MM.1S (cell line): ENCODE data around the gene TACO1.

ENCODE experiments used
- DNase-seq: peaks from one replicate; pipeline ENCODE4 v3.0.0-alpha.2; 2015
- H2AFZ ChIP-seq: fragments of 300-600 bp; sonication (generic); 2 replicates; pipeline ENCODE4 v1.6.0; 2016; ENCODE audit warnings: antibody characterized with exemption, low read length
- H3F3A ChIP-seq: fragments of 300-600 bp; sonication (generic); 2 replicates; pipeline ENCODE4 v1.6.1; 2016; ENCODE audit warnings: mild to moderate bottlenecking, antibody characterized with exemption, low read length, moderate library complexity, mixed read lengths; ENCODE audit not compliant: insufficient read depth
- H3K27ac ChIP-seq: fragments of 300-600 bp; sonication (generic); 2 replicates; pipeline ENCODE4 v1.5.1; 2016; ENCODE audit warnings: mild to moderate bottlenecking, low read length
- H3K27me3 ChIP-seq: fragments of 300-600 bp; sonication (generic); replicated peaks from 2 replicates; pipeline ENCODE4 v1.6.0; 2016; ENCODE audit warnings: low read length; ENCODE audit not compliant: insufficient read depth
- H3K36me3 ChIP-seq: fragments of 300-600 bp; sonication (generic); replicated peaks from 2 replicates; pipeline ENCODE4 v1.6.1; 2016; ENCODE audit warnings: mild to moderate bottlenecking, low read length, mixed read lengths; ENCODE audit not compliant: insufficient read depth
- H3K4me1 ChIP-seq: fragments of 300-600 bp; sonication (generic); 2 replicates; pipeline ENCODE4 v1.6.1; 2016; ENCODE audit warnings: low read length, mixed read lengths
- H3K4me2 ChIP-seq: fragments of 300-600 bp; sonication (generic); 2 replicates; pipeline ENCODE4 v1.6.0; 2016; ENCODE audit warnings: low read depth, low read length
- H3K4me3 ChIP-seq: fragments of 300-600 bp; sonication (generic); 2 replicates; pipeline ENCODE4 v1.5.1; 2016; ENCODE audit warnings: low read length, mixed read lengths
- H3K79me2 ChIP-seq: fragments of 300-600 bp; sonication (generic); 2 replicates; pipeline ENCODE4 v1.6.1; 2016; ENCODE audit warnings: mixed run types, low read length, mixed read lengths
- H3K9ac ChIP-seq: fragments of 300-600 bp; sonication (generic); 2 replicates; pipeline ENCODE4 v1.6.1; 2016; ENCODE audit warnings: low read length, mixed read lengths
- H3K9me2 ChIP-seq: fragments of 300-600 bp; sonication (generic); replicated peaks from 2 replicates; pipeline ENCODE4 v1.6.1; 2016; ENCODE audit warnings: mild to moderate bottlenecking, low read length, mixed read lengths; ENCODE audit not compliant: insufficient read depth
- H3K9me3 ChIP-seq: fragments of 300-600 bp; sonication (generic); replicated peaks from 2 replicates; pipeline ENCODE4 v1.6.1; 2016; ENCODE audit warnings: mild to moderate bottlenecking, low read length, mixed read lengths; ENCODE audit not compliant: insufficient read depth
- H4K20me1 ChIP-seq: fragments of 300-600 bp; sonication (generic); 2 replicates; pipeline ENCODE4 v1.6.1; 2016; ENCODE audit warnings: mild to moderate bottlenecking, low read length, moderate library complexity, mixed read lengths; ENCODE audit not compliant: insufficient read depth
- CTCF ChIP-seq: fragments of 300-600 bp; sonication (generic); IDR thresholded peaks from 2 replicates; pipeline ENCODE4 v1.5.1; 2016; ENCODE audit warnings: antibody characterized with exemption, low read length, mixed read lengths
- EZH2 ChIP-seq: fragments of 300-600 bp; sonication (generic); optimal IDR thresholded peaks from 2 replicates; pipeline ENCODE3; 2017; ENCODE audit warnings: low read depth, mild to moderate bottlenecking, antibody characterized with exemption, low read length, mixed read lengths
- EZH2phosphoT487 ChIP-seq: fragments of 300-600 bp; sonication (generic); IDR thresholded peaks from 2 replicates; pipeline ENCODE4 v1.6.1; 2018; ENCODE audit warnings: antibody characterized with exemption, low read length

Gene TACO1

GRCh38 chr17:63598281-63598680 lies 2.4 kb upstream of the TACO1 start:
- H3K36me3 ChIP-seq: no peaks in the 10 kb centered on the region
- H3K9ac ChIP-seq: no peak overlapping the region
- H3K27ac ChIP-seq: no peak overlapping the region
- H2AFZ ChIP-seq: no peak overlapping the region
- peaks cover 4% of the 10 kb centered on the region; the same call in 1 of the 2 replicates for H3F3A ChIP-seq
- H3K9me3 ChIP-seq: no peaks in the 10 kb centered on the region
- DNase-seq: no peak
- H3K27me3 ChIP-seq: no peaks in the 10 kb centered on the region
- H4K20me1 ChIP-seq: no peaks in the 10 kb centered on the region
- no peaks in the 10 kb centered on the region for H3K9me2 ChIP-seq
- no peak overlapping the region for H3K4me2 ChIP-seq
- H3K79me2 ChIP-seq: peaks cover 15% of the 10 kb centered on the region
- no peak overlapping the region for H3K4me3 ChIP-seq
- no peaks in the 10 kb centered on the region for H3K4me1 ChIP-seq
- no peak for TF ChIP-seq EZH2phosphoT487

GRCh38 chr17:63601439-63602371 lies 1.0 kb downstream of the TACO1 start:
- H3K27ac ChIP-seq: no peak overlapping the region

GRCh38 chr17:63609816-63610573 lies 9.3 kb downstream of the TACO1 start:
- Histone ChIP-seq H3K36me3 (no peaks in the 10 kb centered on the region; the same call in none of the 2 replicates), H3K9me3 (no peaks in the 10 kb centered on the region), H3K4me1 (no peaks in the 10 kb centered on the region), H3F3A (peaks cover 6% of the 10 kb centered on the region; the same call in 1 of the 2 replicates), H3K4me3 (no peak overlapping the region), H4K20me1 (no peaks in the 10 kb centered on the region), H3K9ac (no peak overlapping the region), H3K4me2 (no peak overlapping the region), H3K79me2 (no peaks in the 10 kb centered on the region), H3K9me2 (no peaks in the 10 kb centered on the region), H3K27me3 (no peaks in the 10 kb centered on the region), H3K27ac (no peak overlapping the region), H2AFZ (no peak overlapping the region)
- TF ChIP-seq CTCF (no peak), EZH2phosphoT487 (no peak), EZH2 (no peak)
- no peak for DNase-seq

More at GRCh38 chr17:63601439-63602371, 1.0 kb downstream of the TACO1 start:
- H3K36me3 ChIP-seq: no peaks in the 10 kb centered on the region; the same call in 1 of the 2 replicates
- H3K4me2 ChIP-seq: peak overlapping the region; percentile 94
- no peaks in the 10 kb centered on the region for H4K20me1 ChIP-seq
- H3F3A ChIP-seq: peaks cover 4% of the 10 kb centered on the region; the same call in 1 of the 2 replicates
- H3K9me2 ChIP-seq: no peaks in the 10 kb centered on the region
- H3K27me3 ChIP-seq: no peaks in the 10 kb centered on the region
- peak overlapping the region; percentile 86 for H3K4me3 ChIP-seq
- H2AFZ ChIP-seq: peak overlapping the region; percentile 98
- peaks cover 15% of the 10 kb centered on the region for H3K79me2 ChIP-seq
- H3K9ac ChIP-seq: peak overlapping the region; percentile 91
- no peaks in the 10 kb centered on the region for H3K9me3 ChIP-seq
- TF ChIP-seq CTCF (no peak), EZH2 (no peak), EZH2phosphoT487 (no peak)
- no peak for DNase-seq
- no peaks in the 10 kb centered on the region for H3K4me1 ChIP-seq
